Astrocyte of the cerebellum (primary cell): Measurements from ENCODE around the gene JPH3.

ENCODE experiments used
- DNase-seq: peaks from one replicate; pipeline ENCODE4 v3.0.0-alpha.2; 2011; ENCODE audit warnings: low read depth
- H3K4me3 ChIP-seq: 2 replicates; pipeline ENCODE4 v1.5.1; 2011; ENCODE audit warnings: mild to moderate bottlenecking, low read depth, low read length, moderate library complexity
- CTCF ChIP-seq: IDR thresholded peaks from 2 replicates; pipeline ENCODE4 v1.5.1; 2012; ENCODE audit warnings: low read length, low read depth, moderate library complexity, mild to moderate bottlenecking; ENCODE audit errors: missing control alignments
- in situ Hi-C: cut with HindIII; loops from 2 replicates; pipeline ENCODE4 v1.10.0; 2017; ENCODE audit warnings: low sequenced_read_pairs

Gene JPH3

GRCh38 chr16:87707714-87708580 lies 105.6 kb downstream of the JPH3 start:
- H3K4me3 ChIP-seq = no peak overlapping the region
- in situ Hi-C loops = no loop called here

GRCh38 chr16:87708881-87709638 lies 106.8 kb downstream of the JPH3 start:
- no peak overlapping the region for H3K4me3 ChIP-seq
- in situ Hi-C loops = no loop called here
- TF ChIP-seq CTCF = no peak
- DNase-seq = no peak

More at GRCh38 chr16:87707714-87708580, 105.6 kb downstream of the JPH3 start:
- TF ChIP-seq CTCF = no peak
- no peak for DNase-seq

- TF ChIP-seq CTCF = no peak
- H3K4me3 ChIP-seq = no peak overlapping the region
- in situ Hi-C loops = no loop called here
- DNase-seq = no peak
These were observed 107.4 kb downstream of the JPH3 start for GRCh38 chr16:87709677-87710076.

- in situ Hi-C loops = no loop called here
These were observed 108.6 kb downstream of the JPH3 start for GRCh38 chr16:87710887-87711286.

GRCh38 chr16:87712184-87712762 lies 110.0 kb downstream of the JPH3 start:
- no peak for DNase-seq
- no peak for TF ChIP-seq CTCF
- H3K4me3 ChIP-seq = no peak overlapping the region
- in situ Hi-C loops = no loop called here

More at GRCh38 chr16:87710887-87711286, 108.6 kb downstream of the JPH3 start:
- TF ChIP-seq CTCF = no peak
- no peak for DNase-seq
- H3K4me3 ChIP-seq = no peak overlapping the region

GRCh38 chr16:87713451-87714229 lies 111.3 kb downstream of the JPH3 start:
- TF ChIP-seq CTCF = no peak
- H3K4me3 ChIP-seq = no peak overlapping the region
- DNase-seq = no peak
- in situ Hi-C loops = no loop called here
